Glutamatergic neuron (in vitro differentiated cells): ENCODE results near the gene USP24. TPM values are rescaled to one million over a fixed set of nuclear protein-coding genes. Genes with fewer than 3 reads are reported as not detected.

Source experiments
- DNase-seq: peaks from one replicate; pipeline ENCODE4 v3.0.0; 2022
- H3K27ac Mint-ChIP-seq: one replicate; pipeline ENCODE4 v1.8.0; 2020; ENCODE audit warnings: mild to moderate bottlenecking, mixed read lengths, inconsistent platforms; ENCODE audit not compliant: unreplicated experiment
- H3K27me3 Mint-ChIP-seq: one replicate; pipeline ENCODE4 v1.8.0; 2020; ENCODE audit warnings: mild to moderate bottlenecking, moderate library complexity, mixed read lengths, inconsistent platforms; ENCODE audit not compliant: unreplicated experiment
- H3K36me3 Mint-ChIP-seq: one replicate; pipeline ENCODE4 v1.8.0; 2020; ENCODE audit warnings: mild to moderate bottlenecking, mixed read lengths, inconsistent platforms; ENCODE audit not compliant: unreplicated experiment
- H3K4me1 Mint-ChIP-seq: one replicate; pipeline ENCODE4 v1.8.0; 2020; ENCODE audit warnings: mild to moderate bottlenecking, low read depth, mixed read lengths, inconsistent platforms; ENCODE audit not compliant: unreplicated experiment
- H3K4me3 Mint-ChIP-seq: one replicate; pipeline ENCODE4 v1.8.0; 2020; ENCODE audit warnings: mild to moderate bottlenecking, mixed read lengths, inconsistent platforms; ENCODE audit not compliant: unreplicated experiment
- H3K9me3 Mint-ChIP-seq: one replicate; pipeline ENCODE4 v1.8.0; 2020; ENCODE audit warnings: mild to moderate bottlenecking, moderate library complexity, mixed read lengths, inconsistent platforms; ENCODE audit not compliant: unreplicated experiment
- CTCF ChIP-seq: fragments of 200-600 bp; sonication (generic); IDR thresholded peaks from one replicate; pipeline ENCODE4 v1.5.0; 2021; ENCODE audit not compliant: partially characterized antibody, unreplicated experiment
- total RNA-seq: library from RNA; stranded (reverse); fragmentation: NEBNext Ultra II Directional; extraction: Animal tissue kit (Norgen Biotek cat#: 25700); gene quantifications from one replicate; pipeline ENCODE4 v1.2.1, GENCODE V29; 2021; ENCODE audit not compliant: unreplicated experiment

The USP24 gene
- total RNA-seq, 1 donor from 2014 or later, result 54.6 TPM

- Mint-ChIP-seq H3K4me1 (no peaks in the 10 kb centered on the region), H3K27ac (no peak overlapping the region), H3K27me3 (peaks cover under 1% of the 10 kb centered on the region), H3K36me3 (no peaks in the 10 kb centered on the region), H3K4me3 (no peak overlapping the region), H3K9me3 (no peaks in the 10 kb centered on the region)
- TF ChIP-seq CTCF, result no peak
- no peak for DNase-seq
Measured at GRCh38 chr1:55103891-55104290, 111.3 kb downstream of the USP24 start.

GRCh38 chr1:55095095-55095494 is 120.1 kb downstream of the USP24 start:
- H3K4me3 Mint-ChIP-seq, result no peak overlapping the region
- no peak for DNase-seq
- no peaks in the 10 kb centered on the region for H3K9me3 Mint-ChIP-seq
- H3K36me3 Mint-ChIP-seq, result no peaks in the 10 kb centered on the region
- no peaks in the 10 kb centered on the region for H3K27me3 Mint-ChIP-seq
- TF ChIP-seq CTCF, result no peak
- H3K27ac Mint-ChIP-seq, result no peak overlapping the region
- H3K4me1 Mint-ChIP-seq, result no peaks in the 10 kb centered on the region

- Mint-ChIP-seq H3K4me3 (no peak overlapping the region), H3K36me3 (no peaks in the 10 kb centered on the region), H3K27ac (no peak overlapping the region), H3K9me3 (peaks cover 2% of the 10 kb centered on the region), H3K27me3 (no peaks in the 10 kb centered on the region), H3K4me1 (peaks cover 5% of the 10 kb centered on the region)
- no peak for DNase-seq
- no peak for TF ChIP-seq CTCF
Measured at GRCh38 chr1:55092475-55092874, 122.7 kb downstream of the USP24 start.

GRCh38 chr1:55089683-55090082 is 125.5 kb downstream of the USP24 start:
- Mint-ChIP-seq H3K9me3 (peaks cover 2% of the 10 kb centered on the region), H3K27me3 (no peaks in the 10 kb centered on the region), H3K27ac (no peak overlapping the region), H3K4me3 (no peak overlapping the region), H3K4me1 (peaks cover 5% of the 10 kb centered on the region), H3K36me3 (no peaks in the 10 kb centered on the region)
- DNase-seq, result no peak
- TF ChIP-seq CTCF, result no peak

GRCh38 chr1:55088413-55088812 is 126.8 kb downstream of the USP24 start:
- Mint-ChIP-seq H3K4me1 (peaks cover 5% of the 10 kb centered on the region), H3K27ac (no peak overlapping the region), H3K36me3 (no peaks in the 10 kb centered on the region), H3K27me3 (no peaks in the 10 kb centered on the region), H3K9me3 (peaks cover 2% of the 10 kb centered on the region), H3K4me3 (no peak overlapping the region)
- no peak for DNase-seq
- no peak for TF ChIP-seq CTCF
